UCSD-AML1 (cell line): ENCODE measurements around the gene BIRC5.

Source experiments
- DNase-seq: peaks from one replicate; lab custom pipeline; 2025; ENCODE audit not compliant: unreplicated experiment; lab: John Stamatoyannopoulos, UW

The BIRC5 gene

DNA sequence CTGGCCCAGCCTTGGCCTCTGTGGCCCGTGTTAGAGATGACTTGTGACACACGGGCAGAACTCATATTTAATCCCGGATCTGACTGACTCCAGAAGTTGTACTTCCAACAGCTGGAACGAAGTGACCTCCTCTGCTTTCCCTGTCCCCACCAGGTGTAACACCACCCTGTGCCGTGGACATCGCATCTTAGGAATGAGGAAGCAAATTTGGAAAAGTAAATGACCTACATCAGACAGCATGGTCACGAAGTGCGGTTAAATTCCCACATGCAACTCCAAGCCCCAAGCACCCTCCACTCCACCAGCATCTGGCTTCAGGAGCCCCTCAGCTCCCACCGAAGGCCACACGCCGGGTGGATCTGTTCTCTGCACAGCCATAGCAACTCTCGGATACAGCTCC, 30.1 kb upstream of the BIRC5 start:
- DNase-seq: no peak

DNA sequence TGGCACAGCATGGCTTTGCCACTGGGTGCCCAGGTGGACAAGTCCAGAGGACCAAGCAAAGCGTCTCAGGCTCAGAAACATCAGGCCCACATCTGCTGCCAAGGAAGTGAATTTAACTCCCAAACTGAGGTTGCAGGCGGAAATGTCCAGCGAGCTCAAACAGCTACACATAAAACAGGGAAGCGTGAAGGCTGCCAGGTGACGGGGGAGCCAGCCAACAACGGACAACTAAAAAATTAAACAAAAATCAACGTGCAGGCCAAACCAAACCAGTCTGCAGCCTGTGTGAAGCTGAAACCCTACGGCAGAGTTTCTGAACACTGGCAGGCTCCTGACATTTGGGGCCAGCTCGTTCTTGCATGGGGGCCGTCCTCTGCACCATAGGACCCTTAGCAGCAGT, 29.7 kb upstream of the BIRC5 start:
- no peak for DNase-seq

DNA sequence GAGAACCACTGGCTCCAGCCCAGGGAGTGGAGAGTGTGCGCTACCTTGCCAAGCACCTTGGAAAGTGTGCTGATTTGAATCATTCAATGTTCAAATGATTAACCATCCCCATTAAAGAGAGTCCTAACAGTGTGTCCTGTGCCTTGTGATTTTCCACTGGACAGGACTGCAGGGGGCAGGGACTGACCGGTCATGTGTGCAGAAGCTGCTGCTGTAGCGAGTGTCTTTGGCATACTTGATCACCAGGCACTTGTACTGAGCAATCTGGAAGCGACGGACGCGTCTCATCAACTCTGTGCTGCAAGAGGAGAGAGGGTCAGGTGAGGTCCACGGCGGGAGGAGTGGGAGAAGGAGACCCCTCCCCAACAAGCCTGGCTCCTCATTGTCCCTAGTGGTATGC, 29.2 kb upstream of the BIRC5 start:
- no peak for DNase-seq

DNA sequence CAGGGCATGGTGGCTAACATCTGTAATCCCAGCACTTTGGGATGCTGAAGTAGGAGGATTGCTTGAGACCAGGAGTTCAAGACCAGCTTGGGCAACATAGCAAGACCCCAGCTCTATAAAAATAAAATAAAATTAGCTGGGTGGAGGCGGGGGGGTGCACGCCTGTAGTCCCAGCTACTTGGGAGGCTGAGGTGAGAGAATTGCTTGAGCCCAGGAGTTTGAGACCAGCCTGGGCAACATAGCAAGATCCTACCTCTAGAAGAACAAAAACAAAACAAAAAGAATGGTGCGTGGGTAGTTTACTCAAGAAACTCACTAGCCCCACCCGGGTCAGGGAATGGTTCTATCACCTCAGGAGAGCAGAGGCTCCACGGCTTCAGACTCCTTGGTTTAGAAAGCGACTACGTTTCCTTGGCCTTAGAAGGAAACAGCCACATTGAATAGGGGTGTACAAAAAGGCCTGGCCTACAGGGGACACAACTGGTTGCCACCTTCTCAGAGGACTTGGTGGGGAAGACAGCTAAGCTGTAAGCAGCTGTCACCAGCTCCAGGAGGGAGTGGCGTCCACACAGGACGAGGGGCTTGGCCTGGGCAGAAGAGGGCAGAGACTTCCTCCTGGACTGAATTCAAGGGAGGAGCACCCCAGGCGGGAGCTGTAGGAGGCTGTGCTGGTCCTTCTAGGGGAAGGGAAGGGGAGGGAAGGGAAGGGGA, 27.9 kb upstream of the BIRC5 start:
- peak; percentile 47 for DNase-seq

DNA sequence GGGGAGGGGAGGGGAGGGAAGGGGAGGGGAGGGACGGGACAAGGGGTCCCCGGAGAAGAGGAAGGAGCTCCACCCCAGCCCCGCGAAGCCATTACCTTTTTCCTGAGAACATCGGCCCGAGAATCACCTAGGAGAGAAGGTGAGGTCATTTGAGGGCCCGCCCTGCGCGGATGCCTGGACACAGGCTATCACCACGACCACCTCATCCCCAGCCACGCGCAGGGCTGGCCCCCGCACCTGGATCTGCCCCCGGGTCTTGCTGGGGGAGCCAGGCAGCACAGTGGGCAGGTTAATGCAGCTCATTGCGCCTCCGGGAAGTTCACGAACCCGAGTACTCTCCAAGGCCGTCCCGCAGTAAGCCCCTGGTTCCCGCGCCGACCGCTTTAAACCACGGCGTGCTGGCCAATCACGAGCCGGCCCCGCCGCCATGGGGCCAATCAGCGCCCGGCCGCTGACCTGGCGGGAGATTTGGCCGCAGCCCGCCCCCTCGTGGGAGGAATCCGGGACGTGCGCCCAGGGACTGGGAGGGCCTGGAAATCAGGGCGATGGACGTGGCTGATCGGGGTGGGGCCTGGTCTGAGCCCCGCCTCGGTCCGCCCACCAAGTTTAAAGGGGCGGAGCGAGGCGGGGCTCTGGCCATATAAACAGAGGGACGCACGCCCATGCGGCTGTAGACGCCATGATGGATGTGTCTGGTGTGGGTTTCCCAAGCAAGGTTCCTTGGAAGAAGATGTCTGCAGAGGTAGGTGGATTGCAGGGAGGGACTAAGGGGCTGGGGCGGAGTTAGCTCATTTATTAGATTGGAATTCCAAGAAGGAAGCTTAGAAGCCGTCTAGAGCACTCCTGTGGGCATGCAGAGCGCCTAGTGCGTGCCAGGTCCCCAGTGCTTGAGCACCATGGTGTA, 27.1 kb upstream of the BIRC5 start, which contains the start of the genes AFMID and TK1:
TSS of gene AFMID (plus strand) at position 671 of the 904 bp plus-strand sequence. CDS start at position 680, 9 bp downstream.
TSS of gene TK1 (minus strand) at position 361 of the 904 bp plus-strand sequence. CDS start at position 303, 58 bp downstream.
- DNase-seq: peak; percentile 98

- no peak for DNase-seq
Measured at GRCh38 chr17:78196716-78197115, 17.3 kb upstream of the BIRC5 start.

- no peak for DNase-seq
Measured at GRCh38 chr17:78197147-78197832, 16.8 kb upstream of the BIRC5 start.

- DNase-seq: no peak
Measured at GRCh38 chr17:78200451-78200850, 13.6 kb upstream of the BIRC5 start.

DNA sequence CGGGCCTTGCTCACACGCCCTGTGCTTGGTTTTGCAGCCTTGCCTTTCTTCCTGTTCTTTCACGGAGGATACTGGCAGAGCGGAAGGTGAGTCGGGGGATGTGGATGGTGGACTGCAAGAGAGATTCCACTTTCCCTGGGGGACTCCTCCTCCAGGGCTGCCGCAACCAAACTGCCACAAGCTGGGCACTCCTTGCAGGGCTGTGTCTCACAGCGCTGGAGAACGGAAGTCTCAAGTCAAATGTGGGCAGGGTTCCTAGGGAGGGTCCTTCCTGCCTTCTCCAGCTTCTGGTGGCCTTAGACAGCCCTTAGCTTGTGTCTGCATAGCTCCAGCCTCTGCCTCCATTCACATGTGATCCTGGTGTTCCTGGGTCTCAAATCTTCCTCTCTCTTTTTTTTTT, 11.4 kb upstream of the BIRC5 start:
- DNase-seq: peak; percentile 73

- DNase-seq: no peak
Measured at GRCh38 chr17:78204387-78205123, 9.5 kb upstream of the BIRC5 start.

DNA sequence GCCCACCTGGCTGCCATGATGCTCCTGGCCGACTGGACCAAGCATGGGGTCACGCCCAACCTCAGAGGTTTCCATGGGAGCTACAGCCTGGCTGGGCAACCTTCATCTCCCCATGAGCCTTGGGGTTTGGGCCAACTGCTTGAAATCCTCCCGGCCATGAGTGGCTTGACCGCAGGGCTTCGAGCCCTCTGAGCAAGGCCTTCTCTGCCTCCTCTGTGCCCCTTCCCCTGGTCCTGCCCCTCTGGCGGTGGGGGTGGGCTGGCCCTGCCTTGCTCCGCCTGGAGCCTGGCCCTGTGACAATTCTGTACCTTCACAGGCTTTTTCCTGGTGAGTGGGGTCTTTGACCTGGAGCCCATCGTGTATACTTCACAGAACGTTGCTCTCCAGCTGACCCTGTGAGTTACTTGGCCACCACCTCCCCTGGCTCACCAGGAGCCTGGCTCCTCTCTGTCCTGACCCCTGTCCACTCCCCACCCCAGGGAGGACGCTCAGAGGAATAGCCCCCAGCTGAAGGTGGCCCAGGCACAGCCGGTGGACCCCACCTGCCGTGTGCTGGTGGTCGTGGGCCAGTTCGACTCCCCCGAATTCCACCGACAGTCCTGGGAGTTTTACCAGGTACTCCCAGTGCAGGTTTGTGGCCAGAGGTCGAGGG, 8.8 kb upstream of the BIRC5 start:
- no peak for DNase-seq

- no peak for DNase-seq
Measured at GRCh38 chr17:78206298-78206697, 7.8 kb upstream of the BIRC5 start.

GRCh38 chr17:78208486-78208885, 5.6 kb upstream of the BIRC5 start:
- DNase-seq: no peak

DNA sequence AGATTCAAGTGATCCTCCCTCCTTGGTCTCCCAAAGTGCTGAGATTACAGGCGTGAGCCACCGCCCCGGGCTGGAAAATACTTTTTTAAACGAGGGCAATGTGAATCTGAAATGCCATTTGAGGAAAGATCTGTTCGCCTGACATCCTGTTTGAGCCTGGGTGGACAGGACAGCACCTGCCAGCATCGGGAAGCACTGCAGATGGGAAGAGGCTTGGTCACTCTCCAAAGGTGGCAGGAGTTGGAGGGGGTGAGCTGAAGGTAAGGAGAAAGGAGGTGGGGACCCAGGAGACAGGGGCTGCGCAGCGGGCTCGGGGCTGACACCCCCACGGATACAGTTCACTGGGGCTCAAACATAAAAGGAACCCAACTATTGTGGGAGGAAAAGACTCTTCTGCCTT, 3.9 kb upstream of the BIRC5 start:
- DNase-seq: no peak

DNA sequence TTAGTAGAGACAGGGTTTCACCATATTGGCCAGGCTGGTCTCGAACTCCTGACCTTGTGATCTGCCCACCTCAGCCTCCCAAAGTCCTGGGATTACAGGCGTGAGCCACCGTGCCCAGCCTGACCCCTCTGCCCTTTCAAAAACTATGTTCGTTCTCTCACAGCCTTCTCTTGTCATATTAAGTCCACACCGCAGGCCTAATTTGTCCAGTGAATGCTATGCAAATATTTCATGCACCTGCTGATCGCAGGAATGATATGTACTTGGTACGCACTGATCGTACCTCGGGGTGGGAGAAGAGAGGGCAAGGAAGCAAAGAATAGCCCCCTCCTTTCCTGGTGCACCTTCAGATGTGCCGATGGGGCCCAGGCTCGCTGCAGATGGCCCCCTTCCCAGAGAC, 3.0 kb upstream of the BIRC5 start:
- DNase-seq: no peak

DNA sequence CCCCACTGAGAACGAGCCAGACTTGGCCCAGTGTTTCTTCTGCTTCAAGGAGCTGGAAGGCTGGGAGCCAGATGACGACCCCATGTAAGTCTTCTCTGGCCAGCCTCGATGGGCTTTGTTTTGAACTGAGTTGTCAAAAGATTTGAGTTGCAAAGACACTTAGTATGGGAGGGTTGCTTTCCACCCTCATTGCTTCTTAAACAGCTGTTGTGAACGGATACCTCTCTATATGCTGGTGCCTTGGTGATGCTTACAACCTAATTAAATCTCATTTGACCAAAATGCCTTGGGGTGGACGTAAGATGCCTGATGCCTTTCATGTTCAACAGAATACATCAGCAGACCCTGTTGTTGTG, 631 bp downstream of the BIRC5 start:
- no peak for DNase-seq

DNA sequence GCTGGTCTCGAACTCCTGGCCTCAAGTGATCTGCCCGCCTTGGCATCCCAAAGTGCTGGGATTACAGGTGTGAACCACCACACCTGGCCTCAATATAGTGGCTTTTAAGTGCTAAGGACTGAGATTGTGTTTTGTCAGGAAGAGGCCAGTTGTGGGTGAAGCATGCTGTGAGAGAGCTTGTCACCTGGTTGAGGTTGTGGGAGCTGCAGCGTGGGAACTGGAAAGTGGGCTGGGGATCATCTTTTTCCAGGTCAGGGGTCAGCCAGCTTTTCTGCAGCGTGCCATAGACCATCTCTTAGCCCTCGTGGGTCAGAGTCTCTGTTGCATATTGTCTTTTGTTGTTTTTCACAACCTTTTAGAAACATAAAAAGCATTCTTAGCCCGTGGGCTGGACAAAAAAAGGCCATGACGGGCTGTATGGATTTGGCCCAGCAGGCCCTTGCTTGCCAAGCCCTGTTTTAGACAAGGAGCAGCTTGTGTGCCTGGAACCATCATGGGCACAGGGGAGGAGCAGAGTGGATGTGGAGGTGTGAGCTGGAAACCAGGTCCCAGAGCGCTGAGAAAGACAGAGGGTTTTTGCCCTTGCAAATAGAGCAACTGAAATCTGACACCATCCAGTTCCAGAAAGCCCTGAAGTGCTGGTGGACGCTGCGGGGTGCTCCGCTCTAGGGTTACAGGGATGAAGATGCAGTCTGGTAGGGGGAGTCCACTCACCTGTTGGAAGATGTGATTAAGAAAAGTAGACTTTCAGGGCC, 5.5 kb downstream of the BIRC5 start:
- DNase-seq: no peak

DNA sequence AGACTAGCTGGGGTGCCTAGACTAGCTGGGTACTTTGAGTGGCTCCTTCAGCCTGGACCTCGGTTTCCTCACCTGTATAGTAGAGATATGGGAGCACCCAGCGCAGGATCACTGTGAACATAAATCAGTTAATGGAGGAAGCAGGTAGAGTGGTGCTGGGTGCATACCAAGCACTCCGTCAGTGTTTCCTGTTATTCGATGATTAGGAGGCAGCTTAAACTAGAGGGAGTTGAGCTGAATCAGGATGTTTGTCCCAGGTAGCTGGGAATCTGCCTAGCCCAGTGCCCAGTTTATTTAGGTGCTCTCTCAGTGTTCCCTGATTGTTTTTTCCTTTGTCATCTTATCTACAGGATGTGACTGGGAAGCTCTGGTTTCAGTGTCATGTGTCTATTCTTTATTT, 9.0 kb downstream of the BIRC5 start:
- no peak for DNase-seq

DNA sequence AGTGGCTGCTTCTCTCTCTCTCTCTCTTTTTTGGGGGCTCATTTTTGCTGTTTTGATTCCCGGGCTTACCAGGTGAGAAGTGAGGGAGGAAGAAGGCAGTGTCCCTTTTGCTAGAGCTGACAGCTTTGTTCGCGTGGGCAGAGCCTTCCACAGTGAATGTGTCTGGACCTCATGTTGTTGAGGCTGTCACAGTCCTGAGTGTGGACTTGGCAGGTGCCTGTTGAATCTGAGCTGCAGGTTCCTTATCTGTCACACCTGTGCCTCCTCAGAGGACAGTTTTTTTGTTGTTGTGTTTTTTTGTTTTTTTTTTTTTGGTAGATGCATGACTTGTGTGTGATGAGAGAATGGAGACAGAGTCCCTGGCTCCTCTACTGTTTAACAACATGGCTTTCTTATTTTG, 9.7 kb downstream of the BIRC5 start:
- DNase-seq: no peak
